AG10803 (cell line): ENCODE results near the gene AGAP1.
"Not testable (repeated sequence)": the region's sequence is repeated elsewhere in the genome, so short reads cannot be mapped to it uniquely, and the experiment has no call there.

ENCODE experiments used
- DNase-seq: peaks from one replicate; pipeline ENCODE4 v3.0.0; 2010; ENCODE audit warnings: low read depth
- H3K4me3 ChIP-seq: 2 replicates; pipeline ENCODE4 v1.5.1; 2011; ENCODE audit warnings: mild to moderate bottlenecking, low read length, control low read depth
- CTCF ChIP-seq: conservative IDR thresholded peaks from 2 replicates; pipeline ENCODE4 v1.5.1; 2011; ENCODE audit warnings: mild to moderate bottlenecking, low read length, control low read depth, inconsistent platforms

AGAP1 gene

GRCh38 chr2:235598532-235599531 is 105.0 kb downstream of the AGAP1 start:
- TF ChIP-seq CTCF: no peak
- DNase-seq: no peak
- no peak overlapping the region for H3K4me3 ChIP-seq

DNA sequence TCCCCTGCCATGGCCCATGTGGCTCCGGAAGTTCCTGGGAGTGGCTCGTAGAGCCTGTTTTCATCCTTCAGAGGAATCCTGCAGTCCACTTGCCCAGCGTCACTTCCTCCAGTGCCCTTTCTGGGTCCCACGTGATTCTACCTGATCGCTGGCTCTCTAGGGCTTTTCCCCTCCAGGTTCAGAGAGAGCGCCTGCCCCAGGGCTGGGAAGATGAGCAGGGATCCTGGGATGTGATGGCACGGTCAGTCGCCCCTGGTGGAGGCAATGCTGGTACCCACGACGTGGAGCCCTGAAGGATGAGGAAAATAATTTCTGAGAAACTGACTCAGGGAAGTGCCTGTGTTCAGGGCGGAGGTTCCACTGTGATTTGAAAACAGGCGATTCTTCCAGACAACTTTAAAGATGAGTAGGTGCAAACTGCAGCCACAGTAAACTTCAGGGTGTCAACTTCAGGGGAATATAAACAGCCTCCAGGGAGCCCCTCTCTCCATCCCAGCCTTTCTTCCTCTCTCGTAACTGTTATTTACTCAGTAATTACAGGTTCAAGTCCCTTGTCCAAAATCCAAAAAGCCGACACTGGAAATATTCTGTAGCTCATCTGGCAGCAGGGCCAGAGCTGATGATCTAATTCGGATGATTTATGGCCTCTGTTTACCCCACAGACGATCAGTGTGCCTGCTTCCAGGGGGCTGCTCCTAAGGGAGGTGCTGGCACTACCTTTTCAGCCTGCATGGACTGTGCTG is 105.9 kb downstream of the AGAP1 start:
- DNase-seq: no peak
- no peak for TF ChIP-seq CTCF
- no peak overlapping the region for H3K4me3 ChIP-seq

- no peak overlapping the region for H3K4me3 ChIP-seq
- no peak for DNase-seq
- no peak for TF ChIP-seq CTCF
These were observed 106.6 kb downstream of the AGAP1 start for GRCh38 chr2:235600406-235600805.

GRCh38 chr2:235600926-235601325 is 107.1 kb downstream of the AGAP1 start:
- H3K4me3 ChIP-seq: no peak overlapping the region
- no peak for DNase-seq
- no peak for TF ChIP-seq CTCF

DNA sequence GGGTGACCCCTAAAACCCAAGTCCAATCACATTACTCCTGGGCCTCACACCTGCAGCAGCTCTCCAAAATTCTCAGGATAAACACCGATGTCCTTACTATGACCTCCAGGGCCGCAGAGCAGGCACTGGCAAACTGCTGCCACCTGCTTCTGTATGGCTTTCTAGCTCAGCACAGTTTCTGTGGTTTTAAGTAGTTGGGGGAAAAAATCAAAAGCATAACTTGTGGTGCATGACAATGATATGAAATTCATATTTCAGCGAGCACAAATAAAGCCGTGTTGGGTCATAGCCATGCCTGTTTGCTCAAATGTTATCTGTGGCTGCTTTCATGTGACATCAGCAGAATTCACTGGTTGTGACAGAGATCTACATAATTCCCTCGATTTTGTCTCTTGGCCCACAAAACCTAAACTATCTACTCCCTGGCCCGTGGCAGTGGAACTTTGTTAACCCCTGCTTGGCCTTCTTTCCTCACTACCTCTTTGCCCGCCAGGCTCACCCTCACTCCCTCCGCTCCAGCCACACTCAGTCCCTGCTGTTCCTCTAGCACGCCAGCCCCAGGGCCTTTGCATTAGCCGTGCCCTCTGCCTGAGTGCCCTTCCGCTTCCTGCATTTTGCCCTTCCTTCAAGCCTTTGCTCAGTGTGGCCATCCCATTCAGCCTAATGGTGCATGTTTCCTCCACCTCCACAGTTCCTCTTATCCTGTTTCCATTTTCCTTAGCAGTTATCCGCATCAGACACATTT is 108.3 kb downstream of the AGAP1 start:
- no peak overlapping the region for H3K4me3 ChIP-seq
- no peak for DNase-seq
- no peak for TF ChIP-seq CTCF

DNA sequence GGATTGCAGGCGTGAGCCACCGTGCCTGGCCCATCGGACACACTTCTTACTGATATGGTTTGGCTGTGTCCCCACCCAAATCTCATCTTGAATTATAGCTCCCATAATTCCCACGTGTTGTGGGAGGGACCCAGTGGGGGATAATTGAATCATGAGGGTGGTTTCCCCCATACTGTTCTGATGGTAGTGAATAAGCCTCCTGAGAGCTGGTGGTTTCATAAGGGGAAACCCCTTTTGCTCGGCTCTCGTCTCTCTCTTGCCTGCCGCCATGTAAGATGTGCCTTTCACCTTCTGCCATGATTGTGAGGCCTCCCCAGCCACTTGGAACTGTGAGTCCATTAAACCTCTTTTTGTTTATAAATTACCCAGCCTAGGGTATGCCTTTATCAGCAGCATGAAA is 109.1 kb downstream of the AGAP1 start:
- H3K4me3 ChIP-seq, DNase-seq: not testable (repeated sequence)

GRCh38 chr2:235603659-235604058 is 109.8 kb downstream of the AGAP1 start:
- no peak for TF ChIP-seq CTCF
- no peak overlapping the region for H3K4me3 ChIP-seq
- no peak for DNase-seq
